Cardiac fibroblast (primary cell): ENCODE data around the gene CTNS.

ENCODE experiments used
- DNase-seq, 2 donors: peaks; one replicate each; pipeline versions ENCODE4 v3.0.0 to v3.0.0-alpha.2; 2010; ENCODE audit warnings: low read depth in 2 of 2
- H3K4me3 ChIP-seq, 2 donors: replicated peaks in 1 of 2; 1 replicate in 1 of 2; 2 replicates in 1 of 2; pipeline ENCODE4 v1.5.1; 2011; ENCODE audit warnings: low read depth in 2 of 2, low read length in 2 of 2, mild to moderate bottlenecking in 2 of 2, moderate library complexity in 1 of 2
- CTCF ChIP-seq: IDR thresholded peaks from one replicate; pipeline ENCODE4 v1.5.1; 2011; ENCODE audit warnings: low read depth, mild to moderate bottlenecking, low read length, inconsistent platforms

Gene CTNS

GRCh38 chr17:3594051-3594800 lies 42.3 kb upstream of the CTNS start:
- peak; percentile 68 to 75 for DNase-seq
- TF ChIP-seq CTCF = no peak
- peak overlapping the region in 1 of 2 donors; percentile 8 for H3K4me3 ChIP-seq

GRCh38 chr17:3594976-3595375 lies 41.6 kb upstream of the CTNS start:
- peak; percentile 4 to 5 for DNase-seq
- H3K4me3 ChIP-seq = no peak overlapping the region
- no peak for TF ChIP-seq CTCF

GRCh38 chr17:3596804-3597464 lies 39.6 kb upstream of the CTNS start:
- TF ChIP-seq CTCF = no peak
- H3K4me3 ChIP-seq = no peak overlapping the region
- no peak for DNase-seq

GRCh38 chr17:3598078-3598477 lies 38.5 kb upstream of the CTNS start:
- no peak overlapping the region for H3K4me3 ChIP-seq
- no peak for TF ChIP-seq CTCF
- no peak for DNase-seq

- no peak for TF ChIP-seq CTCF
- DNase-seq = no peak
- H3K4me3 ChIP-seq = no peak overlapping the region
These were observed 35.9 kb upstream of the CTNS start for GRCh38 chr17:3600529-3601205.

GRCh38 chr17:3602499-3602898 lies 34.1 kb upstream of the CTNS start:
- H3K4me3 ChIP-seq = no peak overlapping the region
- no peak for TF ChIP-seq CTCF
- DNase-seq = peak; percentile 31 to 40
